Measurements from ENCODE around the gene CNIH3.
"Not testable (repeated sequence)": the region's sequence is repeated elsewhere in the genome, so short reads cannot be mapped to it uniquely, and the experiment has no call there.

Gene CNIH3

GRCh38 chr1:224615861-224616755 is at the start of gene CNIH3:
Gene CNIH3, plus strand, starts transcription at chr1:224616317. Its CDS starts 858 bp downstream, at chr1:224617175.
- Mint-ChIP-seq H3K9me3 (no peaks in the 10 kb centered on the region), H3K4me1 (peaks cover 25% of the 10 kb centered on the region), H3K36me3 (ENCODE audit: low read depth) (no peaks in the 10 kb centered on the region), H3K27ac (no peak within 1 kb of the TSS), H3K4me3 (peak within 1 kb of the TSS; percentile 81 to 85 (median 81)), H3K27me3 (ENCODE audit: low read depth) (peaks cover 83% of the 10 kb centered on the region)
- no peak for TF ChIP-seq CTCF (IDR thresholded peaks at IDR 0.05; ENCODE audit: unreplicated experiment in 3 of 3)

GRCh38 chr1:224566492-224566891 is 49.6 kb upstream of the CNIH3 start:
- H3K9me3 Mint-ChIP-seq; H3K4me3 Mint-ChIP-seq; H3K27ac Mint-ChIP-seq; H3K36me3 Mint-ChIP-seq (ENCODE audit: low read depth); H3K27me3 Mint-ChIP-seq (ENCODE audit: low read depth): not testable (repeated sequence)
- H3K4me1 Mint-ChIP-seq = peaks cover 25% of the 10 kb centered on the region

- Mint-ChIP-seq H3K4me1 (peaks cover 11% of the 10 kb centered on the region), H3K4me3 (no peak overlapping the region), H3K9me3 (no peaks in the 10 kb centered on the region), H3K36me3 (ENCODE audit: low read depth) (no peaks in the 10 kb centered on the region), H3K27ac (no peak overlapping the region), H3K27me3 (ENCODE audit: low read depth) (no peaks in the 10 kb centered on the region)
- TF ChIP-seq CTCF (IDR thresholded peaks at IDR 0.05; ENCODE audit: unreplicated experiment in 3 of 3) = no peak
Observed at GRCh38 chr1:224569276-224569675, 46.8 kb upstream of the CNIH3 start.

GRCh38 chr1:224571975-224572374 is 44.1 kb upstream of the CNIH3 start:
- H3K9me3 Mint-ChIP-seq = peaks cover 12% of the 10 kb centered on the region
- H3K4me1 Mint-ChIP-seq; H3K27me3 Mint-ChIP-seq (ENCODE audit: low read depth); H3K4me3 Mint-ChIP-seq; H3K27ac Mint-ChIP-seq; H3K36me3 Mint-ChIP-seq (ENCODE audit: low read depth): not testable (repeated sequence)

- Mint-ChIP-seq H3K27me3 (ENCODE audit: low read depth) (peaks cover 4% of the 10 kb centered on the region), H3K4me3 (no peak overlapping the region), H3K36me3 (ENCODE audit: low read depth) (peaks cover 3% of the 10 kb centered on the region), H3K4me1 (peaks cover 11% of the 10 kb centered on the region), H3K9me3 (peaks cover 26% of the 10 kb centered on the region), H3K27ac (peak overlapping the region in 1 of 3 experiments; percentile 39)
- TF ChIP-seq CTCF (IDR thresholded peaks at IDR 0.05; ENCODE audit: unreplicated experiment in 3 of 3) = no peak
Observed at GRCh38 chr1:224579526-224579925, 36.6 kb upstream of the CNIH3 start.

GRCh38 chr1:224580006-224580405 is 36.1 kb upstream of the CNIH3 start:
- H3K4me1 Mint-ChIP-seq = peaks cover 11% of the 10 kb centered on the region
- H3K4me3 Mint-ChIP-seq = no peak overlapping the region
- peak overlapping the region in 1 of 3 experiments; percentile 39 for H3K27ac Mint-ChIP-seq
- peaks cover 3% of the 10 kb centered on the region for H3K36me3 Mint-ChIP-seq (ENCODE audit: low read depth)
- TF ChIP-seq CTCF (IDR thresholded peaks at IDR 0.05; ENCODE audit: unreplicated experiment in 3 of 3) = no peak
- H3K9me3 Mint-ChIP-seq = peaks cover 26% of the 10 kb centered on the region
- H3K27me3 Mint-ChIP-seq (ENCODE audit: low read depth) = peaks cover 4% of the 10 kb centered on the region

- Mint-ChIP-seq H3K4me3 (no peak overlapping the region), H3K9me3 (peaks cover 14% of the 10 kb centered on the region), H3K4me1 (peaks cover 11% of the 10 kb centered on the region), H3K27me3 (ENCODE audit: low read depth) (peaks cover 7% of the 10 kb centered on the region), H3K27ac (peak overlapping the region in 1 of 3 experiments; percentile 45), H3K36me3 (ENCODE audit: low read depth) (peaks cover 3% of the 10 kb centered on the region)
- TF ChIP-seq CTCF (IDR thresholded peaks at IDR 0.05; ENCODE audit: unreplicated experiment in 3 of 3) = no peak
Observed at GRCh38 chr1:224582041-224582440, 34.1 kb upstream of the CNIH3 start.

All from nephron (organoid).